ENCODE measurements around the gene RLF. TPM values are rescaled to one million over a fixed set of nuclear protein-coding genes. Genes with fewer than 3 reads are reported as not detected.
A peak's percentile ranks its signal among the peaks of the same experiment; 100 is the strongest.

RLF gene
- total RNA-seq, 1 donor from 2014 or later, result 16.9 TPM

- Histone ChIP-seq H3K9me3 (no peaks in the 10 kb centered on the region), H3K4me1 (peaks cover 41% of the 10 kb centered on the region), H3K36me3 (peaks cover 0 to 23% of the 10 kb centered on the region in 2 donors), H3K4me3 (peak within 1 kb of the TSS; percentile 85 to 91), H3K27ac (peak within 1 kb of the TSS; percentile 84), H3K27me3 (no peaks in the 10 kb centered on the region)
- DNase-seq (ENCODE audit: extremely low spot score in 2 of 2), result peak; percentile 97
- intact Hi-C loops (cut with DNase I), result no loop called here
- TF ChIP-seq POLR2A (IDR thresholded peaks at IDR 0.05) (peak in 1 of 2 donors; percentile 22), CTCF (IDR thresholded peaks at IDR 0.05) (peak in 1 of 3 experiments; percentile 28), POLR2AphosphoS5 (IDR thresholded peaks at IDR 0.05; ENCODE audit: insufficient read depth in 1 of 2, low read depth in 1 of 2) (peak; percentile 87 to 94)
Observed at GRCh38 chr1:40257688-40258444, 96.7 kb downstream of the RLF start, which contains the start of gene ZMPSTE24. Gene ZMPSTE24, plus strand, starts transcription at chr1:40258236. Its CDS starts 36 bp downstream, at chr1:40258272.

GRCh38 chr1:40258445-40258769, 97.2 kb downstream of the RLF start:
- Histone ChIP-seq H3K27ac (peak overlapping the region; percentile 84), H3K9me3 (no peaks in the 10 kb centered on the region), H3K4me1 (peaks cover 45% of the 10 kb centered on the region), H3K36me3 (peaks cover 0 to 27% of the 10 kb centered on the region in 2 donors), H3K4me3 (peak overlapping the region; percentile 85 to 91), H3K27me3 (no peaks in the 10 kb centered on the region)
- intact Hi-C loops (cut with DNase I), result no loop called here
- no peak for TF ChIP-seq POLR2A (IDR thresholded peaks at IDR 0.05)
- no peak for TF ChIP-seq CTCF (IDR thresholded peaks at IDR 0.05)
- no peak for TF ChIP-seq POLR2AphosphoS5 (IDR thresholded peaks at IDR 0.05; ENCODE audit: insufficient read depth in 1 of 2, low read depth in 1 of 2)
- DNase-seq (ENCODE audit: extremely low spot score in 2 of 2), result no peak

- H3K9me3 ChIP-seq, result no peaks in the 10 kb centered on the region
- peaks cover 33% of the 10 kb centered on the region for H3K4me1 ChIP-seq
- TF ChIP-seq POLR2A (IDR thresholded peaks at IDR 0.05) (no peak), CTCF (IDR thresholded peaks at IDR 0.05) (no peak), POLR2AphosphoS5 (IDR thresholded peaks at IDR 0.05; ENCODE audit: insufficient read depth in 1 of 2, low read depth in 1 of 2) (no peak)
- no peaks in the 10 kb centered on the region for H3K27me3 ChIP-seq
- H3K27ac ChIP-seq, result no peak overlapping the region
- DNase-seq (ENCODE audit: extremely low spot score in 2 of 2), result no peak
- H3K36me3 ChIP-seq, result peaks cover 0 to 44% of the 10 kb centered on the region in 2 donors
- H3K4me3 ChIP-seq, result no peak overlapping the region
- intact Hi-C loops (cut with DNase I), result no loop called here
Observed at GRCh38 chr1:40264354-40264781, 103.2 kb downstream of the RLF start.

GRCh38 chr1:40265298-40265697, 104.1 kb downstream of the RLF start:
- Histone ChIP-seq H3K27ac (no peak overlapping the region), H3K4me1 (peaks cover 25% of the 10 kb centered on the region), H3K9me3 (no peaks in the 10 kb centered on the region), H3K27me3 (no peaks in the 10 kb centered on the region), H3K4me3 (no peak overlapping the region), H3K36me3 (peaks cover 0 to 54% of the 10 kb centered on the region in 2 donors)
- TF ChIP-seq CTCF (IDR thresholded peaks at IDR 0.05), result no peak
- TF ChIP-seq POLR2AphosphoS5 (IDR thresholded peaks at IDR 0.05; ENCODE audit: insufficient read depth in 1 of 2, low read depth in 1 of 2), result no peak
- TF ChIP-seq POLR2A (IDR thresholded peaks at IDR 0.05), result no peak
- no peak for DNase-seq (ENCODE audit: extremely low spot score in 2 of 2)
- intact Hi-C loops (cut with DNase I), result no loop called here

GRCh38 chr1:40265919-40266318, 104.7 kb downstream of the RLF start:
- Histone ChIP-seq H3K27ac (no peak overlapping the region), H3K4me1 (peaks cover 25% of the 10 kb centered on the region), H3K27me3 (no peaks in the 10 kb centered on the region), H3K4me3 (no peak overlapping the region), H3K36me3 (peaks cover 0 to 57% of the 10 kb centered on the region in 2 donors), H3K9me3 (no peaks in the 10 kb centered on the region)
- no peak for DNase-seq (ENCODE audit: extremely low spot score in 2 of 2)
- intact Hi-C loops (cut with DNase I), result no loop called here
- TF ChIP-seq CTCF (IDR thresholded peaks at IDR 0.05), result no peak
- TF ChIP-seq POLR2A (IDR thresholded peaks at IDR 0.05), result no peak
- TF ChIP-seq POLR2AphosphoS5 (IDR thresholded peaks at IDR 0.05; ENCODE audit: insufficient read depth in 1 of 2, low read depth in 1 of 2), result no peak
